Endodermal cell (in vitro differentiated cells): Measurements from ENCODE around the gene YY1. TPM values are rescaled to one million over a fixed set of nuclear protein-coding genes. Genes with fewer than 3 reads are reported as not detected.

ENCODE experiments used
- DNase-seq: peaks from one replicate; pipeline ENCODE4 v3.0.0-alpha.2; 2017
- H3K27ac ChIP-seq: 2 replicates; pipeline ENCODE4 v1.5.1; 2013; ENCODE audit warnings: mild to moderate bottlenecking, low read depth, low read length, moderate library complexity
- H3K27me3 ChIP-seq: 2 replicates; pipeline ENCODE4 v1.6.1; 2013; ENCODE audit warnings: mild to moderate bottlenecking, low read length, moderate library complexity; ENCODE audit not compliant: insufficient read depth, control insufficient read depth, poor library complexity, severe bottlenecking
- H3K36me3 ChIP-seq: 2 replicates; pipeline ENCODE4 v1.7.0; 2013; ENCODE audit warnings: mild to moderate bottlenecking, low read length, moderate library complexity; ENCODE audit not compliant: control insufficient read depth, insufficient read depth
- H3K4me1 ChIP-seq: one replicate; pipeline ENCODE4 v1.7.0; 2013; ENCODE audit warnings: low read length; ENCODE audit not compliant: control insufficient read depth, insufficient read depth
- H3K4me3 ChIP-seq: 2 replicates; pipeline ENCODE4 v1.5.1; 2013; ENCODE audit warnings: mild to moderate bottlenecking, low read length, moderate library complexity
- H3K9ac ChIP-seq: 2 replicates; pipeline ENCODE4 v1.6.1; 2013; ENCODE audit warnings: mild to moderate bottlenecking, low read length, moderate library complexity; ENCODE audit not compliant: poor library complexity, severe bottlenecking; ENCODE audit errors: extremely low read depth
- H3K9me3 ChIP-seq: 2 replicates; pipeline ENCODE4 v1.6.1; 2013; ENCODE audit warnings: mild to moderate bottlenecking, low read length, moderate library complexity; ENCODE audit not compliant: control insufficient read depth
- H3K27ac Mint-ChIP-seq: 2 replicates; pipeline ENCODE4 v1.8.0; 2020; ENCODE audit warnings: mixed read lengths
- H3K27me3 Mint-ChIP-seq: 2 replicates; pipeline ENCODE4 v1.8.0; 2021; ENCODE audit warnings: mild to moderate bottlenecking, mixed read lengths; ENCODE audit not compliant: insufficient read depth
- H3K36me3 Mint-ChIP-seq: 2 replicates; pipeline ENCODE4 v1.8.0; 2020; ENCODE audit warnings: low read depth, mixed read lengths
- H3K4me1 Mint-ChIP-seq: 2 replicates; pipeline ENCODE4 v1.8.0; 2020; ENCODE audit warnings: mixed read lengths
- H3K4me3 Mint-ChIP-seq: 2 replicates; pipeline ENCODE4 v1.8.0; 2020; ENCODE audit warnings: mild to moderate bottlenecking, moderate library complexity, mixed read lengths
- H3K9me3 Mint-ChIP-seq: 2 replicates; pipeline ENCODE4 v1.8.0; 2020; ENCODE audit warnings: mild to moderate bottlenecking, mixed read lengths
- WGBS, 2 experiments: methylation state at CpG; one replicate each; pipeline versions ENCODE4 v1.1.5 to v1.1.7; 2013; ENCODE audit warnings: missing lambda C conversion rate in 2 of 2, mixed read lengths in 1 of 2; ENCODE audit not compliant: insufficient coverage in 1 of 2, insufficient read length in 1 of 2; 5-methylcytosine and 5-hydroxymethylcytosine counted together
- total RNA-seq, 2 donors: library from RNA; stranded (reverse); fragmentation: NEBNext Ultra II Directional in 1 of 2; extraction: Animal tissue kit (Norgen Biotek cat#: 25700) in 1 of 2; gene quantifications; 2 replicates in 1 of 2; 3 replicates in 1 of 2; pipeline ENCODE4 v1.2.1, GENCODE V29; 2021
- TF ChIP-seq, protein P1 (sequence below): fragments of 200-600 bp; sonication (generic); conservative IDR thresholded peaks from 2 replicates; pipeline ENCODE4 v1.5.0; 2021; ENCODE audit warnings: antibody characterized with exemption, mild to moderate bottlenecking

The YY1 gene
- total RNA-seq, 2 donors from 2014 or later: 94.8 to 103 TPM

GRCh38 chr14:100288382-100289185 lies 49.6 kb downstream of the YY1 start:
- DNase-seq: no peak
- 90 to 92% methylated on average over 6 to 12 of the region's 12 CpGs for WGBS, 2 experiments
- Mint-ChIP-seq H3K4me3 (no peak overlapping the region), H3K4me1 (peaks cover 6% of the 10 kb centered on the region), H3K27ac (no peak overlapping the region), H3K36me3 (peaks cover 16% of the 10 kb centered on the region), H3K27me3 (peaks cover 2% of the 10 kb centered on the region), H3K9me3 (no peaks in the 10 kb centered on the region)
- Histone ChIP-seq H3K36me3 (peaks cover 17% of the 10 kb centered on the region), H3K4me1 (peaks cover 4% of the 10 kb centered on the region), H3K27me3 (no peaks in the 10 kb centered on the region), H3K27ac (no peak overlapping the region), H3K4me3 (no peak overlapping the region), H3K9me3 (no peaks in the 10 kb centered on the region), H3K9ac (no peak overlapping the region)
- TF ChIP-seq, protein P1, sequence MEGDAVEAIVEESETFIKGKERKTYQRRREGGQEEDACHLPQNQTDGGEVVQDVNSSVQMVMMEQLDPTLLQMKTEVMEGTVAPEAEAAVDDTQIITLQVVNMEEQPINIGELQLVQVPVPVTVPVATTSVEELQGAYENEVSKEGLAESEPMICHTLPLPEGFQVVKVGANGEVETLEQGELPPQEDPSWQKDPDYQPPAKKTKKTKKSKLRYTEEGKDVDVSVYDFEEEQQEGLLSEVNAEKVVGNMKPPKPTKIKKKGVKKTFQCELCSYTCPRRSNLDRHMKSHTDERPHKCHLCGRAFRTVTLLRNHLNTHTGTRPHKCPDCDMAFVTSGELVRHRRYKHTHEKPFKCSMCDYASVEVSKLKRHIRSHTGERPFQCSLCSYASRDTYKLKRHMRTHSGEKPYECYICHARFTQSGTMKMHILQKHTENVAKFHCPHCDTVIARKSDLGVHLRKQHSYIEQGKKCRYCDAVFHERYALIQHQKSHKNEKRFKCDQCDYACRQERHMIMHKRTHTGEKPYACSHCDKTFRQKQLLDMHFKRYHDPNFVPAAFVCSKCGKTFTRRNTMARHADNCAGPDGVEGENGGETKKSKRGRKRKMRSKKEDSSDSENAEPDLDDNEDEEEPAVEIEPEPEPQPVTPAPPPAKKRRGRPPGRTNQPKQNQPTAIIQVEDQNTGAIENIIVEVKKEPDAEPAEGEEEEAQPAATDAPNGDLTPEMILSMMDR: no peak

DNA sequence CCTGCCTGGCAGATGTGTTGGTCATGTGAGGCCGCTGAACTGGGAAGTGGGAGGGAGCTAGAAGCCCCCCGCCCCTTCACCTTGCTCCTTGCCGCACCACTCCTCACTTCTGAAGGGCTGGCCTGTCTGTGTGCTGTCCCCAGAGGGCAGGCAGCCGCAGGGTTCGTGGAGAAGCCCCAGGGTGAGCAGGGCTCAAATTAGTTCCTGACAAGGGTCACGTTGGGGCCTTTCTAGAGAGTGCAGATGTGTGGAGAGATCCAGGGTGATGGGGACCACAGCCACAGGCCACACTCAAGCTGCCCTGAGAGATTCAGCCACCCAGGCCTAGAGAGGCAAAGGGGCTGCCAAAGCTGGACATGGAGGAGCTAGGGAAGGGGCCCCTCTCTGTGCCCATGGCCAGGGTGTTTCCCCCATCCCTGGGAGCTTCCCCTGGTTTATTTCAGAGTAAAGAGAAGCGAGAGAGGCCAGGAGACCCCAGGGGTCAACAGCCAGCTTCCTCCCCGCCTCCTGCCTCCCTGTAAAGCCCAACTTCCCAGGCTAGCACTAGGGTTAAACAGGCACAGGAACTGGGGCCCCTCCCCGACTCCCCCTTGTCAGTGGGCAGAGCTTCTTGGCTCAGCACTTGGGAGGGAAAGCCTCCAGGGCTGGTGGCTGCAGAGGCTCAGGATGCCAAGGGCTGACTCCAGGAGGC lies 51.1 kb downstream of the YY1 start:
- 80 to 86% methylated on average over 1 to 9 of the region's 9 CpGs for WGBS, 2 experiments
- TF ChIP-seq, protein P1: no peak
- no peaks in the 10 kb centered on the region for H3K9me3 Mint-ChIP-seq
- peak; percentile 58 for DNase-seq
- peak overlapping the region; percentile 55 for H3K27ac Mint-ChIP-seq
- H3K4me3 Mint-ChIP-seq: no peak overlapping the region
- Histone ChIP-seq H3K27me3 (no peaks in the 10 kb centered on the region), H3K27ac (peak overlapping the region; percentile 58), H3K4me1 (peaks cover 4% of the 10 kb centered on the region), H3K9me3 (no peaks in the 10 kb centered on the region), H3K4me3 (no peak overlapping the region), H3K36me3 (peaks cover 20% of the 10 kb centered on the region), H3K9ac (no peak overlapping the region)
- no peaks in the 10 kb centered on the region for H3K4me1 Mint-ChIP-seq
- H3K36me3 Mint-ChIP-seq: peaks cover 20% of the 10 kb centered on the region
- H3K27me3 Mint-ChIP-seq: no peaks in the 10 kb centered on the region

- H3K9ac ChIP-seq: no peak overlapping the region
- no peak overlapping the region for H3K4me3 Mint-ChIP-seq
- no peak overlapping the region for H3K4me3 ChIP-seq
- no peaks in the 10 kb centered on the region for H3K9me3 ChIP-seq
- TF ChIP-seq, protein P1: no peak
- H3K27ac Mint-ChIP-seq: no peak overlapping the region
- no peaks in the 10 kb centered on the region for H3K27me3 Mint-ChIP-seq
- WGBS, 2 experiments: 91 to 95% methylated on average over 12 of the region's 12 CpGs
- no peaks in the 10 kb centered on the region for H3K9me3 Mint-ChIP-seq
- DNase-seq: peak; percentile 42
- H3K36me3 Mint-ChIP-seq: peaks cover 23% of the 10 kb centered on the region
- H3K4me1 Mint-ChIP-seq: no peaks in the 10 kb centered on the region
- H3K4me1 ChIP-seq: peaks cover 4% of the 10 kb centered on the region
- H3K27ac ChIP-seq: no peak overlapping the region
- no peaks in the 10 kb centered on the region for H3K27me3 ChIP-seq
- H3K36me3 ChIP-seq: peaks cover 27% of the 10 kb centered on the region
Observed at GRCh38 chr14:100290607-100291304, 51.8 kb downstream of the YY1 start.
